GM19351 (cell line): ENCODE data around the gene INPP5A.

ENCODE experiments used
- ATAC-seq: cut with Tn5 transposase; IDR thresholded peaks from one replicate; pipeline ENCODE4 v1.9.1; 2021; ENCODE audit warnings: mild to moderate bottlenecking, moderate library complexity; ENCODE audit not compliant: unreplicated experiment

Gene INPP5A

DNA sequence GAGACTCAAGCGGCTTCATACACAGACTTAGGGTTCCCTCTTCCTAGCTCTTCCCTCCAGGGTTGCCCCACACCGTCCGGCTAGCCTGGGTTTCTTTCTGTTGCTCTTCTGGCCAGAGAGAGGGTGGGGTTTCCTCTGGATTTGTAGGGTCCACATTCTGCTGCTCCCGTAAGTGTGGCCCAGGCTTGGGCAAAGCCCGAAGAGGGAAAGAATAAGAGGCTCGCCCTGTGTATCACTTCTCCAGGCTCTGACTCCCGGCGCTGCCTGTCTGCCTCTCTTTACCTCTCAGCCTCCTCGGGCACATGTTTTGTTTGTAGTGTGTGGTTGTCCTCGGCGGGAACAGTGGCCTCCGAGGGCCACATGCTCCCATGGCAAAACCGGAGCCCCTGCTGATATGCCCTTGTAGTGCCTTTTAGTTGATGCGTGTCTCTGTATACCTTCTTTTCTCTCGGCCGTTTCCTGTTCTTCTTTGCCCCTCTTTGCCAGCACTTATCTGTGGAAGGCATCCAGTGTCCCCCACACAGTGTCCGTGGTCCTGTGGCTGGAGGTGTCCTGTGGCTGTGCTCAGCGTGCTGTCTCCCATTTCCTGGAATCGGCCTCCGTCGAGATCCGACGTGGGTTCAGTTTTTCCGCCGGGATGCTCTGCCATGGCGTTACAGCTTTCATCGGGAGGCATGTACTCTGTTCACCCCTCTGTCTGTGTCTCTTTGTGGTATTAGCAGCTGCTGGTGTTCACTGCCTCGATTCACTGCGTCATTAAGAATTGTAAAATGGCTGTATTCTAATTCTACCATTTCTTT lies 102.9 kb downstream of the INPP5A start:
- no peak for ATAC-seq

DNA sequence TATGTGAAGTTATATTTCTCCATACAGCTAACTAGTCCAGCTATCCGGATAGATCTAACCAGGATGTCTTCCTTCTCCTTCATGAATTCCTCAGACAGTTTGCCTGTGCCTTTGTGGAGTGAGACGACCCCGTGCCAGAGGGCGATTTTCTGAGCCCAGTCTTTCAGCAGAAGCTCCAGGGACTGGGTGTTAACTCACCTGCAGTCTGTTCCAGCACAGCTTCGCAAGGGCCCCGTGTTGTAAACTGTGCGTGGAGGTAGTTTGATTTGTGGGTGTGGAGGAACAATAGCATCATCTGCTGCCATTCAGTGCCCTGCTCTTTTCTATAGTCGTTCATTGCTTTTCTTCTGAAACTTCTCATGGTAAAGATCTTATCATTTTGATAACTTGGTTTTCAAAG lies 103.8 kb downstream of the INPP5A start:
- ATAC-seq = no peak

DNA sequence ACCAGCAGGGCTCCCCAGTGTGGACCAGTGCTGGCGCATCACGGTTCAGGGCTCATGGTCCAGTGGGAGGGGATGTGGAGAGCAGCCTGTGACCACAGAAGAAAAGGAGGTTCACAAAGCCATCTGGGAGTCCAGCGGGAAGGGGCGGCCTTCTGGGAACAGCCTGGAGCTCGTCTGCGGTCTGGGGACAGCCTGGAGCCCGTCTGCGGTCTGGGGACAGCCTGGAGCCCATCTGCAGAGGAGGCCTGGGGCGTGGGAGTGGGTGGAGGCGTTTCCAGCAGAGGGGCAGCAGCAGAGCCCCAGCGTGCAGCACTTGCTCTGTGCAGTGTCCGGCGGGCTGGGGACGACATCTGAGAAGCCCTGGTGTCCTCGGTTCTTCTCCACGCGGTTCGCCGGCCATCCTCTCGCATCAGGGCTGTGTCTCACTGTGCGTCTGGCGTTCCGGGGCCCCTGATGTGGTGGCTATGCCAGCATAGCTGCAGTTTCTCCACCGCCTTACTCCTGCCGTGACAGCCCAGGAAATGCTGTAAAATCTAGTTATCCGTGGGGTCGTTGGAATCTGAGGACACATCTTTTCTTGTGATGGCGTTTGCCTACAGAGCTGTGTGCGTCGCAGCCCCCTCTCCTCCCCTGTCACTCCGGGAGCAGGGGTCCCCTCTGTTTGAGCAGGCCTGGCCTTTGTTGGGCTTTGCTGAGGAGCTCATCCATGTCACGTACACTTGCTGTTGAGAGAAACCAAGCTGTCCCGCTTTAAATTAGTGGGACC lies 104.6 kb downstream of the INPP5A start:
- no peak for ATAC-seq

DNA sequence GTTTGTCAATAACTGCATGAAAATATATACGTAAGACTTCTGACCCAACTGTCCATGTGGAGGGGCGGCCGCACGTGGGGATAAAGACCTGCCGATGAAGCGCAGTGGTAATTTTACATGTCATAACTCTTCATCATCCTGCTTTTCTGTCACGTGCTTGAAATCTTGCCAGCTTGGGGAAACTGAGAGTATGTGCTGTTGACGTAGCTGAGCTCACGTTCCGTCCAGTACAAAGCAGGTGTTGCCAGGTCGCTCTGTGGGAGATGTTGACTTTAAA lies 105.1 kb downstream of the INPP5A start:
- ATAC-seq = no peak

DNA sequence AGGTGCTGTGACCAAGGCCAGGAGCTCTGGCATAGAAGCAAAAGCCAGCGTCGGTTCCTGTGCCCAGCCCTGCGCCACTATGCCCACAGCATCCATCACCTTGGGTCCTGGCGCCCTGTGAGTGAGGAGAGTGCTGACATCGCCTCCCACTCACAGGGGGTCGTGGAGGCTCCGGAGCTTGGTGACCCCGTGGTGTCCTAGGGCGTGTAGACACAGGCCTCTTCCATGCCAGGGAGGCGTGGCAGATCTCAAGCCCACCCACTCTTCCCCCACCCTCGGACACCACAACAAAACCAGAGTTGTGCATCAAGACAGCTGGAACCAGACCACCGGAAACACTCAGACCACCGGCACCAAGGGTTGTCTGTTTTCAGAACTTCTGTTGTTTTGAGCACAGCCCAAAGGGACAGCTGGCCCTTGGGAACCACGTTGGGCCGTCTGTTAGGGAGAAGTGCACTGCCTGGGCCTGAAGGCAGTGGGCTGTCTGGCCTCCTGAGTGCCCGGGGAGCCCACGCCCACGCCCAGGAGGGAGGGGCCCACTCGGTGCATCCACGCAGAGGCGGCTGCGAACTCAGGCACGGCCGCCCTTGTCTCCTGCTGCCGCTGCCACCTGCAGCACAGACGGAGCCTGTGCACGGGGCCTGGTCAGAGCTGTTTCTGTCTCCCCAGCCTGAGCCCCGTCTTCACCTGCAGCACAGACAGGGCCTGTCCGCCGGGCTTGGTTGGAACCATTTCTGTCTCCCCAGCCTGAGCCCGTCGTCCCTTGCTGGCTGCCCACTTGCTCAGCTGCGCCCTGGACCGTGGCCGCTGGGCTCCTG lies 106.3 kb downstream of the INPP5A start:
- no peak for ATAC-seq

DNA sequence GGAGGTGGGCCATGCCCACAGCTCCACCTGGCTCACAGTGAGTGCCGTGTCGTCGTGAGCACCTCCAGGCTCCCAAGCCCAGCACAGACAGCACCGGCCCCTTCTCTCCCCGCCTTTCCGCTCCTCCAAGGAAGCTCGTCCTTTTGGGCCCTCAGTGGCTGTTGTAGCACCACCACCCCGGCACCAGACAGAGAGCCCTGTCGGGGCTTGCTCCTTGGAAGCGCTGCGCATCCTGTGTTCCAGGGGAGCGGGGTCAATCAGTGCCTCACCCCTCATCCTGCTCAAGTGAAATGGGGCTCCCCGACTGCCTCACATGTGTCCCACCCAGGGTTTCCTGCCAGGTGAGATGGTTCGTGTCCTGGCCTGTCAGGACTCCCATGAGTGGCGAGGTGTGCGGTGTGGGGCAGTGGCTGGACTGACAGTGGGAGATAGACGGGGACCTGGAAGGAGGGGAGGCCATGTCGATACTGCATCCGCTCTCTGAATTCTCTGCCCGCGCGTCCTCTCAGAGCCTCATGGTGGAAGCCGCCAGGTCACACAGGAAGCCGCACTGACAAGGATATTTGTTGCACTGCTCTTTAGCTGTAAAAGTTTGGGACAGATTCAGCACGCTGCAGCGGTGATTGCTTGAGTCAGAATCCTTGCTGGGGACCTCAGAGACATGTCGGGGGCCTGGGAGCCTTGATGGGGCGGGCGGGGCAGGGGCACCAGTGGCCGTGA lies 107.1 kb downstream of the INPP5A start:
- ATAC-seq = no peak

DNA sequence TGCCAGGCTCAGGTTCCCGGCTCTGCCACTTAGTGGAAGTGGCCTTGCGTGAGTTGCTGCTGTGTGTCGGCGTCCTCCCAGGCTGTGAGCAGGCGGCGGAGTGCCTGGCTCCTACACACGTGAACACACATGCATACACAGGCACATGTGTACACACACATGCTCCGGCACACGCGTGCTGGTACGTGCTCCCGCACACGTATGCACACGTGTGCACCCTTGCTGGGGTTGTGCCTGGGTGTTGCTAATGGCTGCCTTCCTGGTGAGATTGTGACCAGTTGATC lies 107.6 kb downstream of the INPP5A start:
- ATAC-seq = no peak

DNA sequence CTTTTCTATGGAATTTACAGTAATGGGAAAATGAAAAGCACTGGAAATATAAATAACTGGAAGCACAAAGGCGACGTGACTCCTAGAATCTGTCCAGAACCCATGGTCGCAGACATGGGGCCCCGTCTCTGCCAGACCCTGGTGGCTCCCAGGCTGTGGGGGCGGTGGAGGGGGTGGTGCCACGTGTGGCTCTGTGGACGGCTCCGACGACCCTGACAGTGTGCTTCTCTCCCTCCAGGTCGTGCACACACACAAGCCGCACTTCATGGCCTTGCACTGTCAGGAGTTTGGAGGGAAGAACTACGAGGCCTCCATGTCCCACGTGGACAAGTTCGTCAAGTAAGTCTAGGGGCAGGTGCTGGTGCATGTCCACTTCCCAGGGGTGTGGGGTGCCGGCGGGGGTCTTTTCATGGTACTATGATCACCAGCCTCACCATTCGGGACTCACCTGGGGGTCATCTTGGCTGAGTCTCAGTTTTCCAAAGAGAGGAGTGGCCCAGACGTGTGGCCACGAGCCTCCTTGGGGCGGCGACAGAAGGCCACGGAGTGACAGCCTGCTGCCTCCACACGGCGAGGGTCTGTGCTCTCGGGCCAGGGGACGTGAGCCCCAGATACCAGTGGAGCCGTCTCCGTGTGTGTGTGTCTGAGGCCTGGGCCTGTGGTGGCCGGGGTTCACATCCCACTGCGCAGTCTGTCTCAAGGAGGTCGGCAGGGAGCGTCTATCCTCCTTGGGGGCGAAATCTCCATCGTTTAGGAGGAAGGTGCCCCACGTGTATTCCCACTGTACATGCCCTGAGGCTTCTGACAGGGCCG lies 108.2 kb downstream of the INPP5A start:
- ATAC-seq = no peak

DNA sequence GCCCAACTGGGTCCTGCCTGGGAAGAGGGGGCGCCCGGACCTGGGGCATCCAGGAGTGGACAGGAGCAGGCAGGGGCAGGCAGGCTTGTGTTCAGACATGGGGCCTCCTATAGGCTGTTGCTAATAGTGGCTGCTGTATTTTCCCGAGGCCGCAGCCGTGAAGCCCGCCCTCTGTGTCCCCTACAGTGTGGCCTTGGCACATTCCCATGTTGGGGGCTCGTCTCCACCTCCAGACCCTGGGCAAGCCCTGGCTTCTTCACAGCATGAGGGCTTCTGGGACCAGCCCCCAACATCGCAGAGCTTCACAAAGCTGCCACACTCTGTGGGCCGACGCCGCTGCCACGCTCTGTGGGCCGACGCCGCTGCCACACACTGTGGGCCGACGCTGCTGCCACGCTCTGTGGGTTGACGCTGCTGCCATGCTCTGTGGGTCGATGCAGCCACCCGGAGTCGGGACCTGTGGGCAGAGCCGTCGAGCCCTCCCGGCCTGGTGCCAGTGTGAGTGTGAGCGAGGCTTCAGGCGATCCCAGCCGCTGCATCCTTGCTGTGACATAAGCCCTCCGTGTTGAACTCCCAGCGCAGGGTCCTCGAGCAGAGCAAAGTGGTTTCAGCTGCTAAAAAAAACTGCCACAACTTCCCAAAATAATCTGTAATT lies 109.0 kb downstream of the INPP5A start:
- no peak for ATAC-seq

DNA sequence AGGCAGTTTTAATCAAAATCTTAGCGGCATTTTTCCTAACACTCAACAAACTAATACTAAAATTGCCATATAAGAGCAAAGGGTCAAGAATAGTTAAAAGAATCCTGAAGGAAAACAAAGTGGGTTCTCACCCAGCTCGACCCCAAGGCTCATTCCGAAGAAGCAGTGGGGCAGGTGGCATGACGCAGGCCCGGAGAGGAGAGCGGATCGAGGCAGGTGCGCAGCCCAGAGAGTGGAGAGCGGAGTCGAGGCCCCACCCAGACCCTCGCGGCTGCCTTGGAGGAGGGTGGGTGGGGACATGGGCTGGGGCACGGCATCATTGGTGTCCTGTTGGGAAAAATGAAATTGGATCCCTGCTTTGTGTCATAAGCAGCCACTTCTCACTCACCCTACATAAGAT lies 109.8 kb downstream of the INPP5A start:
- ATAC-seq = no peak

DNA sequence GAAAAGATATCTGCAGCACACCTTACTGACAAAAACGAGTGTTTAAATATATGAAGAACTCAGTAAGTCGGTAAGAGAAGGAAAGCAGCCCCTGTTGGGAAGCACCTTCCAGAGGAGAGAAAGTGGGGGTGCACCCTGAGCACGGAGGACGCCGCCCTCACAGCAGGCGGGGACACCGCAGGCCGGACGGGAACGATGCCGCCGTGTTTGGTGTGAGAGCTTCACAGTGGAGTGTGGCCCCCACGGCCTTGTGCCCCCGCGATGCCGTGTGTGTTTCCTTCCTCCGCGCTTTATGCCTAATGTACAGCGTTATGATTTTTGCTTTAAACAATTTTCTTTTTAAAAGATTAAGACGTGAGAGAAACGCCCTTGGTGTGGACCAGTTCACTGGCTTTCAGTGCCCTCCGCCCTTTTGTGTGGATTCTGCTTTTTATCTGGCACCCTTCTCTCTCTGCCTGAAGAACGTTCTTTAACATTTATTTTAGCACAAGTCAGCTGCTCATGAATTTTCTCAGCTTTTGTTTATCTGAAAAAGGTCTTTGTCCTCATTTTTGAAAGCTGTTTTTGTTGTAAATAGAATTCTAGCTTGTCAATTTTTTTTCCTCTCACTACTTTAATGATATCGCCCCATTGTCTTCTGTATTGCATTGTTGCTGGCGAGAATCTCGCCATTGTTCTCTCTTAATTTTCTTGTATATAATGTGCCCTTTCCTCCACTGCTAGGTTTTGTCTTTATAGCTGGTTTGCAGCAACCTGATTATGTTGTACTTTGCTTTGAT lies 110.7 kb downstream of the INPP5A start:
- ATAC-seq = no peak

DNA sequence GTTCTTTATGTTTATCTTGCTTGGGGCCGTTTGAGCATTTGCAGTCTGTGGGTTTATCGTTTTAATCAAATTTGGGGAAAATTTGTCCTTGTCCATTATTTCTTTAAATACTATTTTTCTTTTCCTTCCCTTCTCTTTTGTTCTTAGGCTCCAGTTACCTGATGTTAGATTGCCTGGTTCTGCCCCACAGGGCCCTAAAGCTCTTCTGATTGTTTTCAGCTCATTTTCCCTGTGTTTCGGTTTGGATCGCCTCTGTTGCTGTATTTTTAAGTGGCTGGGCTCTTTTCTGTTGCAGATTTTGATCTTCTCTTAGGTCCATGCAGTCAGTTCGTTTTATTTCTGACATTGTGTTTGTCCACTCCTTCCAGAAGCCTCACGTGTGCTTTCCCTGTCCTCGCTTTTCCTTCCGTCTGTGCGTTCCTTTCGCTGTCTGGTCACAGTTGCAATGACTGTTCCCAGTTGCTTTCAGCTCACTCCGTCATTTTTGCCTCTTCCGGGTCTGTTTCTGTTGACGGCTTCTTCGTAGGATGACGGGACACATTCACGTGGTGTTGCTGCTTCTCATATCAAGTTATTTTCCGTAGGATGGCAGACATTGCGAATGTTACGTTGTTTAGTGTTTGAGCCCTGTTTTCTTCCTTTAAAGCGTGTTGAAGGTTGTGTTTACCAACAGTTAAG lies 111.4 kb downstream of the INPP5A start:
- ATAC-seq = no peak

DNA sequence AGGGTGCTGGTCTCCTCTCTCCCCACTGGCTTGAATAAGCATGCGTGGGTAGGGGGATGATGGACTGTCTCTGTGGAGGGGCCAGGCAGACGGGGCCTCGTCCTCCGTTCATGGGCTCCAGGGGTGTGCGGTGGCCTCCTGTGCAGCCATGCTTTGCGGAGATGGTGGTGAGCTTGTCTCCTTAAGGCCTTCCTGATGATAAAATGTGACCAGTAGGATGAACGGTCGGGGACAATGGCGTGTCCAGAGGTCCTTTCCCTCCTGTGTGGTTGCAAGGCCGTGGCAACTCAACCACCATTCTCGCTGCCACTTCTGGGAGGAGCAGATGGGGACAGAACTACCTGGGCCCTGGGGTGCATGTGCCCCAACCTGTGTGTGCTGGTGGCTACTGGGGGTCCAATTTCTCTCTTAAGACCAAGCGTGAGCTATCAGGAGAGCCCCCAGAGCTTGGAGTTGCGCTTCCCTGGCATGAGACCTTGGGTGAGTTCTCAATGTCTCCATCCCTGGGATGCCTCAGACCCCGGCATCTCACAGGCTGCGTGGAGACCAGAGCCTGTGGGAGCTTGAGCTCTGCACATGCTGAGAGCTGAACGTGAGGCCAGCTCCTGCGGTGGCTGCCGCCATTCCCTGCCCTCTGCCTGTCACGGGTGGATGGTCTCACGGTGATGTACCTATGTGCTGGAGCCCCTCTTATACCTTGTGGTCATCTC lies 112.2 kb downstream of the INPP5A start:
- ATAC-seq = no peak

DNA sequence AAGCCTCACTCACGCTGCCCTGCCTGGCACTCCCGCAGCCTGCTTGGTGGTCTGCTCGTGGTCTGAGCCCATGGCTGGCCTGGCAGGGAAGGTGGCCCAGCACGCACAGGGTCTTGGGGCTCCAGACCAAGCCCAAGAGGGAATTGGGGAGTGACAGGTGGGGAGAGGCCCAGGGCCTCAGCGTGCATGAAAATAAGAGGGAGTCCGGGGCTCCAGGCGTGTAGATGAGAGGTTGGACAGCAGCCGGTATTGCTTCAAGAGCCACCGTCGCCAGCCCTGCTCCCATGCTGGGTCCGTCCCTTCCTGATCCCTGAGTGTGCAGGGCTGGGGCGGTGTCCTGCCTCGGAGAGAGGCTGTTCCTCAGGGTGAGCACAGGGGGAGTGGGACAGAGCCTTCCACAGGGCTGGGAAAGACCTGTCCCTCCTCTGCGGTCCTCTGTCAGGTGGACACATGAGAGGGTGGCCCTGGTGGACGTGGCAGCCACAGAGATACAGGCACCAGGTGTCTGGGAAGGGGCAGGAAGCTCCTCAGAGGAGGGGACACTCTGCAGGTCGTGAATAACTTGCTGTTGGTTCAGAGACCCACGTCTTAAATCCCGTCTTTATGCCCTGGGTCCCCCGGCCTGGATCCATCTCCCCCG lies 113.1 kb downstream of the INPP5A start:
- ATAC-seq = no peak

DNA sequence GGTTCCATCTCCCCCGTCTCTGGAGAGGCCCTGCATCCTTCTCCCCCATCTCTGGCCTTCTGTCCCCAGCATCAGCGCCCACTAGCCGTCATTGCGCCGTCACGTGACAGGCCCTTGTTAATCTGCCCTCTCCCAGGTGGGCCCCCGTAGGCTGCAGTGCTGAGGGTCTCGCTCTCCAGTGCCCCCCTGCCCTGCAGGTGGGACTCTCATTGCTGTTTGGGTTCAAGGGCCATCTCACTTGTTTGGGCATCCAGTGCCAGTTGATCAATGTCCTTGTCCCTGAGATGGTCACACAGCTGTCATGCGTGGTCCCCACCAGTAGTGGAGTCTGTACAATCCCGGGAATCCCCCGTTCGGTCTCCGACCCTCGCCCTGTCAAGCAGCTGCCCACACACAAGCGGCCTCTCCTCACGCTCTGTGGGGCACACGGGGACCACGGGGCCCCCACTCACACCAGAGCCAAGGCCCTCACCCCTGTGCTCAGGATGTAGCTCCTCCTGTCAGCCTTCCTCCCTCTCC lies 114.0 kb downstream of the INPP5A start:
- no peak for ATAC-seq

DNA sequence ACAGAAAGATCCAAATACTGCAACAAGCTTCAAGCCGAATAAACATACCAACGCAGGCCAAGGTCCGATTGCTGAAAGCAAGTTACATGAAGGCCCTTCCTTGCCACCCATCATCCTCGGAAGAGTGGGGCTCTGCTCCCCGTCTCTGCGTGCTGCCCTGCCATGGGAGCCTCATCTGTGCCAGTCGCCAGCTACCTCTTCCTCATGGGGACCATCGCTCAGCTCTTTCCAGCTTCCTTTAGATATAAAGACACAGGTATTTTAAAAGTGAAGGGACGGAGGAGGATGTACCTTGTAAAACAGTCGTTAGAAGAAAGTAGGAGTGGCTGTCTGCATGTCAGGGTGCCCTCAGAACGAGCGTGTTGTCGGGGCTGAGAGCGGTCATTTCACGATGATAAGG lies 114.9 kb downstream of the INPP5A start:
- no peak for ATAC-seq

DNA sequence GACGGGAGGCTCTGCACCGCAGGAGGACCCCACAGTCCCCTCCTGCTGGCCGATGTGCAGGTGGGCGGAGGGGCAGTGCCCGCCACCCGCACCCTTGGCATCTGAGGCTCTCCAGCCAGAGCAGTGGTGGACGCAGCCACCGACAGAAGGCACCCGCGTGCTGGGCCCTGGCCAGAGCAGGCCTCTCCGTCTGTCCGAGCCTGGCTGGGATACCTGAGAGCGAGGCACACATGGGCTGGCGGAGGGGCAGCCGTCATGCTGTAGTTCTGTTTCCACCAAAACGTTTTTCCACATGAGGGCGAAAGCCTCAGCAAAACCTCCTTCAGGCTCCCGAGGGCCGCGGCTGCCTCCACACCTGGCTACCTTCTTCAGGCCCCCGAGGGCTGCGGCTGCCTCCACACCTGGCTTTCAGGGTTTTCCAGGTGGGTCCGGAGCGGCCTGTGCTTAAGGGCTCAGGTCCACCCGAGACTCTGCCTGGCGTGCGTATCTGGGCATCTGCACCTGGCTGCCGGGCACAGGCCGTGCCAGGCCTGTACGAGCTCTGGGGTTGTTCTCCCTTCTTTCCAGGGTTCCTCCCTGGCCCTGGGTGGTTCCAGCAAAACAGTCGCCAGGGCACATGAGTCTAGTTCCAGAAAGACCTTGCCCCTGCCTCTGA lies 115.5 kb downstream of the INPP5A start:
- ATAC-seq = no peak
